Measurements from ENCODE around the gene CCDC24.

DNA sequence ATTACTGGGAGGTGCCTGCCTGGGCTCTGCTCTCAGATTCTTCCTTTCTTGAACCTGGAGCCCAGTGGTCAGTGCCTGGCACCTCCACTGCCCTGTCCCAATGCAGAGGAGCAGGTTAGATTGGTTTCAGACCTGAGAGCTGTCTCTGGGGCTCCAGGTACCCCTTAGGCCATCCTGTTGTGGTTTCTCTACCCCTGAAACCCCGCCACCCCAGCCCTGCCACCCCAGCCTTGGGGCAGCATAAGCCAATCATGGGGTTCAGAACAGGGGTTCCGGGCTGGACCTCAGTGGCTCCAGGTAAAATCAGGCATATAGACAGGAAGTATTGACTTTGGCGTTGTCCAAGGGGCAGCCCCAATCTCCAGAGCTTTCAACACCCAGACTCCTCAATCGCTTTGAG lies 43.0 kb downstream of the CCDC24 start:
- TF ChIP-seq, protein P1, sequence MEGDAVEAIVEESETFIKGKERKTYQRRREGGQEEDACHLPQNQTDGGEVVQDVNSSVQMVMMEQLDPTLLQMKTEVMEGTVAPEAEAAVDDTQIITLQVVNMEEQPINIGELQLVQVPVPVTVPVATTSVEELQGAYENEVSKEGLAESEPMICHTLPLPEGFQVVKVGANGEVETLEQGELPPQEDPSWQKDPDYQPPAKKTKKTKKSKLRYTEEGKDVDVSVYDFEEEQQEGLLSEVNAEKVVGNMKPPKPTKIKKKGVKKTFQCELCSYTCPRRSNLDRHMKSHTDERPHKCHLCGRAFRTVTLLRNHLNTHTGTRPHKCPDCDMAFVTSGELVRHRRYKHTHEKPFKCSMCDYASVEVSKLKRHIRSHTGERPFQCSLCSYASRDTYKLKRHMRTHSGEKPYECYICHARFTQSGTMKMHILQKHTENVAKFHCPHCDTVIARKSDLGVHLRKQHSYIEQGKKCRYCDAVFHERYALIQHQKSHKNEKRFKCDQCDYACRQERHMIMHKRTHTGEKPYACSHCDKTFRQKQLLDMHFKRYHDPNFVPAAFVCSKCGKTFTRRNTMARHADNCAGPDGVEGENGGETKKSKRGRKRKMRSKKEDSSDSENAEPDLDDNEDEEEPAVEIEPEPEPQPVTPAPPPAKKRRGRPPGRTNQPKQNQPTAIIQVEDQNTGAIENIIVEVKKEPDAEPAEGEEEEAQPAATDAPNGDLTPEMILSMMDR (IDR thresholded peaks at IDR 0.05): no peak
- TF ChIP-seq POLR2A (IDR thresholded peaks at IDR 0.05) (no peak), POLR2AphosphoS5 (IDR thresholded peaks at IDR 0.05) (no peak), EP300 (IDR thresholded peaks at IDR 0.05) (no peak)
